HL-60 (cell line): Measurements from ENCODE around the gene IPPK.

Source experiments
- DNase-seq, 2 experiments: peaks; one replicate each; pipeline ENCODE4 v3.0.0-alpha.2; 2010 to 2020; ENCODE audit warnings: low read depth in 1 of 2, low spot score in 1 of 2
- H3K27ac ChIP-seq: fragments of 250-450 bp; sonication (Bioruptor Pico); replicated peaks from 2 replicates; pipeline ENCODE4 v1.5.1; 2020; ENCODE audit warnings: mild to moderate bottlenecking, moderate library complexity
- H3K27me3 ChIP-seq: fragments of 250-450 bp; sonication (Bioruptor Pico); 2 replicates; pipeline ENCODE4 v1.5.1; 2021; ENCODE audit warnings: mild to moderate bottlenecking, moderate library complexity; ENCODE audit not compliant: insufficient read depth, poor library complexity, severe bottlenecking
- H3K4me3 ChIP-seq: replicated peaks from 2 replicates; pipeline ENCODE4 v1.5.1; 2011; ENCODE audit warnings: mild to moderate bottlenecking, control low read depth, low read length; ENCODE audit not compliant: insufficient read depth
- CTCF ChIP-seq: IDR thresholded peaks from one replicate; pipeline ENCODE4 v1.5.1; 2011; ENCODE audit warnings: low read length, control low read depth, inconsistent platforms; ENCODE audit not compliant: insufficient read depth
- GABPA ChIP-seq: IDR thresholded peaks from 2 replicates; pipeline ENCODE4 v1.6.1; 2012; ENCODE audit warnings: low read depth
- POLR2AphosphoS5 ChIP-seq: IDR thresholded peaks from 2 replicates; pipeline ENCODE4 v1.6.1; 2012; ENCODE audit warnings: low read depth
- REST ChIP-seq: IDR thresholded peaks from 2 replicates; pipeline ENCODE4 v1.6.1; 2012; ENCODE audit warnings: low read depth; ENCODE audit not compliant: insufficient replicate concordance
- SPI1 ChIP-seq: IDR thresholded peaks from 2 replicates; pipeline ENCODE4 v1.6.1; 2012; ENCODE audit warnings: low read depth, mild to moderate bottlenecking, borderline replicate concordance

Gene IPPK

DNA sequence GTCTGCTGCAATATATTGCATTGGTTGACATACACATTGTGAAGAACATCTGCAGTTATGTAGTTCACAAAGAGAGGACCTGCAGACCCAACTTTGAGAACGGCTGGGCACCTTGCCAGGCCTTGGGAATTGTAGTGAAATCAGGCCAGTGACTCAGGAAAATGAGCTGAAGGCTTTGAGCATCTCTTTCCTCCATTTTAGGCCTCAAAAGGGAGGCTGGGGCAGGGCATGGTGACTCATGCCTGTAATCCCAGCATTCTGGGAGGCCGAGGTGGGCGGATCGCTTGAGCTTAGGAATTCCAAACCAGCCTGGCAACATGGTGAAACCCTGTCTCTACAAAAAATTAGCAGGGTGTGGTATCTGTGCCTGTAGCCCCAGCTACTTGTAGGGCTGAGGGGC is 1.4 kb upstream of the IPPK start:
- DNase-seq, result no peak
- Histone ChIP-seq H3K27ac (no peak overlapping the region), H3K4me3 (peak overlapping the region; percentile 83; the same call in 1 of the 2 replicates), H3K27me3 (no peaks in the 10 kb centered on the region)
- TF ChIP-seq CTCF (no peak), REST (no peak), SPI1 (no peak), GABPA (no peak), POLR2AphosphoS5 (no peak)

GRCh38 chr9:92669527-92669889 is 423 bp downstream of the IPPK start:
- Histone ChIP-seq H3K27ac (peak overlapping the region; percentile 55), H3K4me3 (peak overlapping the region; percentile 83), H3K27me3 (no peaks in the 10 kb centered on the region)
- peak; percentile 17 to 30 for DNase-seq
- TF ChIP-seq GABPA (no peak), SPI1 (no peak), REST (no peak), CTCF (no peak), POLR2AphosphoS5 (no peak)

DNA sequence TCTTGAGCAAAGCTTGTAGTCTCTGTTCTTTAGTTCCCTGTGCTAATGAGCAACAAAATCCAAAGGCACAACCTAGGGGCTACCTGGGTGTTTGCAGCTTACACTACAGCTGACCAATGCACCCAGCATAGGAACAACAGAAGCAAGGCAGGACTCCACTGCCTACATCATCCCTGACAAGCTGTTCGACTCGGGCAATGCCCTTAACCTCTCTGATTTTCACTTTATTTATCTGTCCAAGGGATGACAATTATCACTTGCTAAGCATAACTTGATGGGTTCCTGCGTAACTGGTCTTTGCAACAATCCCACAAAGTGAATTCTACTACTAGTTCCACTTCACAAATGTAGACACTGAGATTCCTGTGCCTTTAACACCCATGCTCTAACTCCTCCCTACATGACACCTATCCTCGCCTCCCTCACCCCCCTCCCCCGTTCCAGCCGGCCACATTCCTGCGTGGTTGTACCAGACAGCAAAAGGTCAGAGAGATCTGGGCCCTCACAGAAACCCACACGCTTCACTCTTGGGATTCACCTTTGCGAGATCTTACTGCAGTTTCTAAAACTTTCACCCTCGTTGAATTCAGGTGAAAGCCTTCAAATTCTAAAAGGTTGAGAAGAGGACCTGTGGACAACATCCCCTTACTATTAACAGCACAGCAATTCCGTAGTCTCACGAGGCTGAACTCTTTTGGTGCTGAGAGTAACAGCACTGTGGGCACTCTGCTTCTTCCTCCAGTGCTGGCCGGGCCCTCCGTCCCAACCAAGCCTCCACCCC is 995 bp downstream of the IPPK start:
- TF ChIP-seq REST (no peak), CTCF (no peak), POLR2AphosphoS5 (no peak)
- DNase-seq, result peak in 1 of 2 experiments; percentile 26
- Histone ChIP-seq H3K27ac (peak overlapping the region; percentile 55), H3K4me3 (peak overlapping the region; percentile 83), H3K27me3 (no peaks in the 10 kb centered on the region)
